Natural killer cell (primary cell): ENCODE results near the gene TRMT1. TPM values are rescaled to one million over a fixed set of nuclear protein-coding genes. Genes with fewer than 3 reads are reported as not detected.
A peak's percentile ranks its signal among the peaks of the same experiment; 100 is the strongest.

Experiments used
- ATAC-seq, 3 donors: fragments of 150-1000 bp in 2 of 3; fragments of 200-7000 bp in 1 of 3; cut with Tn5 transposase; 1 replicate in 1 of 3; 2 replicates in 2 of 3; pipeline ENCODE4 v1.10.0; 2021; ENCODE audit warnings: mild to moderate bottlenecking in 2 of 3, moderate library complexity in 2 of 3
- DNase-seq, 2 donors: peaks; one replicate each; pipeline versions ENCODE4 v3.0.0 to v3.0.0-alpha.2; 2013 to 2021; ENCODE audit warnings: mixed read lengths in 1 of 2
- H3K27ac ChIP-seq: one replicate; pipeline ENCODE4 v1.5.1; 2013; ENCODE audit warnings: mild to moderate bottlenecking, low read length
- H3K27me3 ChIP-seq: one replicate; pipeline ENCODE4 v1.6.1; 2013; ENCODE audit warnings: low read length; ENCODE audit not compliant: control insufficient read depth, insufficient read depth
- H3K36me3 ChIP-seq: one replicate; pipeline ENCODE4 v1.6.1; 2013; ENCODE audit warnings: low read length; ENCODE audit not compliant: control insufficient read depth, insufficient read depth
- H3K4me1 ChIP-seq: one replicate; pipeline ENCODE4 v1.6.1; 2013; ENCODE audit warnings: low read length; ENCODE audit not compliant: control insufficient read depth, insufficient read depth
- H3K4me3 ChIP-seq: one replicate; pipeline ENCODE4 v1.5.1; 2013; ENCODE audit warnings: low read length
- H3K9me3 ChIP-seq: one replicate; pipeline ENCODE4 v1.6.1; 2013; ENCODE audit warnings: low read length; ENCODE audit not compliant: control insufficient read depth, insufficient read depth
- H3K27ac Mint-ChIP-seq, 2 donors: one replicate each; pipeline ENCODE4 v1.8.0; 2022; ENCODE audit warnings: mild to moderate bottlenecking in 2 of 2, mixed read lengths in 2 of 2, moderate library complexity in 1 of 2
- H3K27me3 Mint-ChIP-seq, 2 donors: one replicate each; pipeline ENCODE4 v1.8.0; 2022; ENCODE audit warnings: low read depth in 2 of 2, mixed read lengths in 2 of 2
- H3K36me3 Mint-ChIP-seq: one replicate; pipeline ENCODE4 v1.8.0; 2022; ENCODE audit warnings: mixed read lengths
- H3K4me1 Mint-ChIP-seq, 2 donors: one replicate each; pipeline ENCODE4 v1.8.0; 2022; ENCODE audit warnings: mixed read lengths in 2 of 2
- H3K4me3 Mint-ChIP-seq: one replicate; pipeline ENCODE4 v1.8.0; 2022; ENCODE audit warnings: mild to moderate bottlenecking, moderate library complexity, mixed read lengths
- H3K9me3 Mint-ChIP-seq, 2 donors: one replicate each; pipeline ENCODE4 v1.8.0; 2022; ENCODE audit warnings: mixed read lengths in 2 of 2
- WGBS: methylation state at CpG from one replicate; pipeline ENCODE4 v1.1.7; 2013; ENCODE audit warnings: missing lambda C conversion rate; ENCODE audit not compliant: insufficient coverage; 5-methylcytosine and 5-hydroxymethylcytosine counted together
- intact Hi-C: fragments of 100-400 bp; cut with micrococcal nuclease; formaldehyde crosslinking; loops from one replicate; pipeline ENCODE4 v1.14.2; 2022
- total RNA-seq, 4 donors: library from RNA; stranded (reverse); fragments of 120-200 nt in 1 of 4; gene quantifications; one replicate each; pipeline versions ENCODE4 v1.2.3 to v1.2.4, GENCODE V29; 2013 to 2022
- TF ChIP-seq, protein P1 (sequence below): fragments of 200-600 bp; IDR thresholded peaks from one replicate; pipeline ENCODE4 v1.8.0; 2022; ENCODE audit warnings: antibody characterized with exemption

Gene TRMT1
- total RNA-seq, 3 donors from 2014 or later (not counting 1 experiment from before 2014, with no cell fraction given), result 33.8 to 48.5 (median 42.2) TPM

DNA sequence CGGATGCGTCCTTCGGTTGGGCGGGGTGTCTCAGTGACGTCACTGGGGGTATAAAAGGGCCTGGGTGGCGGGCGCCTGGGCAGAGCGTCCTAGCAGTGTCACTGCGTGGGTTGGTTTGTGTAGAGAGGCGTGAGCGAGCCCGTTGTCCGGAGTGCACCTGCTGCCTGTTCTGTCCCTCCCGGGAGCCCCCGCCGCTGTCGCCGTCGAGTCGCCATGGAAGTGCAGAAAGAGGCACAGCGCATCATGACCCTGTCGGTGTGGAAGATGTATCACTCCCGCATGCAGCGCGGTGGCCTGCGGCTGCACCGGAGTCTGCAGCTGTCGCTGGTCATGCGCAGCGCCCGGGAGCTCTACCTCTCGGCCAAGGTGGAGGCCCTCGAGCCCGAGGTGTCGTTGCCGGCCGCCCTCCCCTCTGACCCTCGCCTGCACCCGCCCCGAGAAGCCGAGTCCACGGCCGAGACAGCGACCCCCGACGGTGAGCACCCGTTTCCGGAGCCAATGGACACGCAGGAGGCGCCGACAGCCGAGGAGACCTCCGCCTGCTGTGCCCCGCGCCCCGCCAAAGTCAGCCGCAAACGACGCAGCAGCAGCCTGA, 36.5 kb upstream of the TRMT1 start:
- WGBS, result 0% methylated on average over 59 of the region's 59 CpGs
- H3K4me3 ChIP-seq, result peak overlapping the region; percentile 100
- H3K36me3 Mint-ChIP-seq, result peaks cover 20% of the 10 kb centered on the region
- H3K9me3 ChIP-seq, result no peaks in the 10 kb centered on the region
- no peaks in the 10 kb centered on the region for H3K27me3 ChIP-seq
- peaks cover 0 to 3% of the 10 kb centered on the region in 2 donors for H3K27me3 Mint-ChIP-seq
- H3K4me1 Mint-ChIP-seq, result peaks cover 74 to 93% of the 10 kb centered on the region in 2 donors
- TF ChIP-seq, protein P1, sequence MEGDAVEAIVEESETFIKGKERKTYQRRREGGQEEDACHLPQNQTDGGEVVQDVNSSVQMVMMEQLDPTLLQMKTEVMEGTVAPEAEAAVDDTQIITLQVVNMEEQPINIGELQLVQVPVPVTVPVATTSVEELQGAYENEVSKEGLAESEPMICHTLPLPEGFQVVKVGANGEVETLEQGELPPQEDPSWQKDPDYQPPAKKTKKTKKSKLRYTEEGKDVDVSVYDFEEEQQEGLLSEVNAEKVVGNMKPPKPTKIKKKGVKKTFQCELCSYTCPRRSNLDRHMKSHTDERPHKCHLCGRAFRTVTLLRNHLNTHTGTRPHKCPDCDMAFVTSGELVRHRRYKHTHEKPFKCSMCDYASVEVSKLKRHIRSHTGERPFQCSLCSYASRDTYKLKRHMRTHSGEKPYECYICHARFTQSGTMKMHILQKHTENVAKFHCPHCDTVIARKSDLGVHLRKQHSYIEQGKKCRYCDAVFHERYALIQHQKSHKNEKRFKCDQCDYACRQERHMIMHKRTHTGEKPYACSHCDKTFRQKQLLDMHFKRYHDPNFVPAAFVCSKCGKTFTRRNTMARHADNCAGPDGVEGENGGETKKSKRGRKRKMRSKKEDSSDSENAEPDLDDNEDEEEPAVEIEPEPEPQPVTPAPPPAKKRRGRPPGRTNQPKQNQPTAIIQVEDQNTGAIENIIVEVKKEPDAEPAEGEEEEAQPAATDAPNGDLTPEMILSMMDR, result no peak
- peak; percentile 98 to 99 for DNase-seq
- H3K4me3 Mint-ChIP-seq, result peak overlapping the region; percentile 99
- peak overlapping the region; percentile 99 for H3K27ac Mint-ChIP-seq
- H3K4me1 ChIP-seq, result peaks cover 62% of the 10 kb centered on the region
- peak; percentile 19 to 52 (median 33) for ATAC-seq
- H3K36me3 ChIP-seq, result peaks cover 7% of the 10 kb centered on the region
- H3K9me3 Mint-ChIP-seq, result no peaks in the 10 kb centered on the region
- H3K27ac ChIP-seq, result peak overlapping the region; percentile 90
- intact Hi-C loops, result loop anchor here (1.0 to 10.0 kb wide), 5 partner anchors 37 to 1222 kb away; partner anchors contain the start of genes JUNB, LYL1, TRMT1 and ZNF564

DNA sequence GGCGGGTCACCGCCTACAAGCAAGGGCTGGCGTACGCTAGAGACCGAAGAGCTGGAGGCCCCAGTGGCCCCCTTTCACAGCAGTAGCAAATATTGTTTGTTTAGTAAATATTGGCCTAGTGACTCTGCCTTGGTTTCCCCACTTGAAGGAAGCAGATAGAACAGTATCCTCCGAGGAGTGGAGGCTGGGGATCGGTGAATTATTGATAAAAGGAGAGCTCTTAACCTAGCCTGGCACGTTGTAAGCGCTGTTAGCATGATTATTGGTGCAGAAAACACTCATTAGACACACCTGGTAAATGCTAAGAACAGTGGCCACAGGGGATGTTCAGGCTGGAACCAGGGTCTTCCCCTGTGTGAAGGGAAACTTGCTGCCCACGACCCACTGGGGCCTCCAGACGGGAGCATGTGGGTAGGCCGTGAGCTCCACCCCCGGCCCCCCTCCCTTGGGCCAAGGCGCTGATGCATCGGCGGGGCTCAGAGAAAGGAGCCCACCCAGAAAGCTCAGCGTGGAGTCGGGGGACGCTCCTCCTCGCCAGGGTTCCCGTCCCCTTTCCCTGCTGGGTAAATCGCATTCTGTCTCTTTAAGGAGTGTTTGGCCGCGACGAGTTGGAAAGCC, 35.9 kb upstream of the TRMT1 start:
- Mint-ChIP-seq H3K4me1 (peaks cover 70 to 87% of the 10 kb centered on the region in 2 donors), H3K9me3 (no peaks in the 10 kb centered on the region), H3K27me3 (peaks cover 0 to 3% of the 10 kb centered on the region in 2 donors), H3K27ac (peak overlapping the region; percentile 99), H3K36me3 (peaks cover 20% of the 10 kb centered on the region), H3K4me3 (peak overlapping the region; percentile 99)
- Histone ChIP-seq H3K27ac (peak overlapping the region; percentile 90), H3K9me3 (no peaks in the 10 kb centered on the region), H3K4me1 (peaks cover 56% of the 10 kb centered on the region), H3K36me3 (peaks cover 7% of the 10 kb centered on the region), H3K27me3 (no peaks in the 10 kb centered on the region), H3K4me3 (peak overlapping the region; percentile 100)
- WGBS, result under 1% methylated on average over 25 of the region's 25 CpGs
- intact Hi-C loops, result loop anchor here (1.0 to 10.0 kb wide), 5 partner anchors 36 to 1222 kb away; partner anchors contain the start of genes JUNB, LYL1, TRMT1 and ZNF564
- TF ChIP-seq, protein P1, result no peak
- ATAC-seq (peak in 2 of 3 donors; percentile 0 to 2), DNase-seq (no peak)

DNA sequence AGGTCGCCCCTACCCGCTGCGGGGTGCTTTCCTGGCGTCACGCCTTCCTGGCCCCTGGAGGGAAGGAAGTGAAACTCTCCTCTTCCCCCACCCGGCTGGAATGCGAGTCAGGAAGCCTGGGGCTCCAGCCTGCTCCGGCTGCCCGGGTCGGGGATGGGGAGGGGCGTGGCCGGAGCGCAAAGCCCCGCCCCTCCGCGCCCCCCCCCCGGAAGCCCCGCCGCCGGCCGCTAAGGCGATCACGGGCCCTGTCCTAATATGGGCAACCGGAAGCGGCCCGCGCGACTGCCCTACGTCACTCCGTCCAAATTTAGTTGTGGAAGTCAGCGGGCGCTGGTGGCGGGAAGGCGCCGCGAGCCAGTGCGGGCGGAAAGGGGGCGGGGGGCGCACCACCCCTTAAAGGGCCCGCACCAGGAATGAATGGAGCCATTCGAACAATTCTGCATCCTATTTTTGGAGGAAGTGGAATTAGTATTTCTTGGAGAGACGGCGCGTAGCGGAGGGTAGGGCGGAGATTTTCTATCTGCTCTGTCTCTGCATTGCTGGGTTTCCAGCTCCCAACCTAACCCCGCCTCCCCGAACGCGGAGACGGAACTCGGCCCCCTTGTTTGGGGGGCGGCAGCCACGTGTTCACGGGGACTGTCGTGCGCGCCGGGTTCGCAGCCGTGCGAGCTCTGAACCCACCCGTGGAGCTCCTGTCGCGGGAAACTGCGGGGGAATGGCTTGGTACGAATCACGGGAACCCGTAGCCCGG, 35.2 kb upstream of the TRMT1 start:
- H3K27me3 Mint-ChIP-seq, result peaks cover 0 to 3% of the 10 kb centered on the region in 2 donors
- TF ChIP-seq, protein P1, result no peak
- H3K4me1 ChIP-seq, result peaks cover 49% of the 10 kb centered on the region
- H3K4me1 Mint-ChIP-seq, result peaks cover 63 to 84% of the 10 kb centered on the region in 2 donors
- no peaks in the 10 kb centered on the region for H3K9me3 ChIP-seq
- no peaks in the 10 kb centered on the region for H3K27me3 ChIP-seq
- intact Hi-C loops, result loop anchor here (1.0 to 10.0 kb wide), 6 partner anchors 15 to 1223 kb away; partner anchors contain the start of genes JUNB, LYL1, TRMT1 and ZNF564
- under 1% methylated on average over 68 of the region's 71 CpGs for WGBS
- peak; percentile 94 to 97 for DNase-seq
- H3K36me3 Mint-ChIP-seq, result peaks cover 20% of the 10 kb centered on the region
- ATAC-seq, result peak; percentile 28 to 67 (median 42)
- peak overlapping the region; percentile 90 for H3K27ac ChIP-seq
- peaks cover 7% of the 10 kb centered on the region for H3K36me3 ChIP-seq
- peak overlapping the region; percentile 99 for H3K27ac Mint-ChIP-seq
- H3K4me3 ChIP-seq, result peak overlapping the region; percentile 100
- no peaks in the 10 kb centered on the region for H3K9me3 Mint-ChIP-seq
- peak overlapping the region; percentile 99 for H3K4me3 Mint-ChIP-seq
